K562 (cell line): ENCODE measurements around the gene NDUFAB1. TPM values are rescaled to one million over a fixed set of nuclear protein-coding genes. Genes with fewer than 3 reads are reported as not detected.
"Not testable (repeated sequence)": the region's sequence is repeated elsewhere in the genome, so short reads cannot be mapped to it uniquely, and the experiment has no call there.

Experiments used
- ATAC-seq: fragments of 200-7000 bp; cut with Tn5 transposase; 3 replicates; pipeline ENCODE4 v1.9.1; 2020; ENCODE audit warnings: moderate library complexity
- BruUV-seq: library from RNA; stranded (reverse); fragments of 400-500 nt; replicated peaks from 2 replicates; lab custom pipeline; 2021; lab: Mats Ljungman, UMichigan
- CTCF ChIA-PET: fragments of 300-600 bp; formaldehyde crosslinking; extraction: SDS; loops from one replicate; lab custom pipeline; 2021; ENCODE audit warnings: low intra/inter-chr PET ratio; lab: Yijun Ruan, JAX
- POLR2A ChIA-PET: fragments of 300-600, 350-650 bp; sonication (Branson Sonifier 250); formaldehyde crosslinking; extraction: SDS; loops from one replicate; lab custom pipeline; 2021; ENCODE audit warnings: antibody characterized with exemption, inconsistent platforms; lab: Yijun Ruan, JAX
- DNase-seq, 4 experiments: peaks; one replicate each; pipeline versions ENCODE4 v3.0.0 to v3.0.0-alpha.2; 2011 to 2018; ENCODE audit warnings: low spot score in 3 of 4, mixed read lengths in 3 of 4; ENCODE audit errors: extremely low read depth in 1 of 4
- FAIRE-seq: peaks from 2 replicates; lab custom pipeline; 2011; peaks lifted over from hg19 to GRCh38; lab: Jason Lieb, UNC
- H2AFZ ChIP-seq: 2 replicates; pipeline ENCODE4 v1.6.0; 2011; ENCODE audit warnings: low read depth, low read length, control low read depth, inconsistent platforms
- H3K27ac ChIP-seq: fragments of 200-600 bp; 3 replicates; pipeline ENCODE4 v1.8.0; 2011; ENCODE audit warnings: low read depth, mild to moderate bottlenecking, control low read depth, inconsistent platforms, low read length, moderate library complexity, mixed read lengths; ENCODE audit errors: extremely low read depth
- H3K27me3 ChIP-seq, 2 experiments: fragments of 300-600 bp in 1 of 2; 2 replicates in 1 of 2; 3 replicates in 1 of 2; pipeline versions ENCODE4 v1.6.0 to v1.8.0; 2011; ENCODE audit warnings: inconsistent platforms in 2 of 2, low read length in 2 of 2, mild to moderate bottlenecking in 1 of 2, mixed read lengths in 1 of 2, moderate library complexity in 1 of 2; ENCODE audit not compliant: control insufficient read depth in 2 of 2, insufficient read depth in 2 of 2
- H3K36me3 ChIP-seq: fragments of 300-600 bp; 3 replicates; pipeline ENCODE4 v1.8.0; 2011; ENCODE audit warnings: mild to moderate bottlenecking, low read length, inconsistent platforms; ENCODE audit not compliant: control insufficient read depth, insufficient read depth
- H3K4me1 ChIP-seq, 2 experiments: fragments of 200-600 bp in 1 of 2; replicated peaks in 1 of 2; 2 replicates in 1 of 2; 3 replicates in 1 of 2; pipeline versions ENCODE4 v1.5.1 to v1.8.0; 2011; ENCODE audit warnings: inconsistent platforms in 2 of 2, low read length in 2 of 2, mild to moderate bottlenecking in 1 of 2, mixed read lengths in 1 of 2, moderate library complexity in 1 of 2; ENCODE audit not compliant: control insufficient read depth in 2 of 2, insufficient read depth in 2 of 2
- H3K4me2 ChIP-seq: 2 replicates; pipeline ENCODE4 v1.6.1; 2011; ENCODE audit warnings: low read length, control low read depth, inconsistent platforms, mixed read lengths; ENCODE audit not compliant: insufficient read depth
- H3K4me3 ChIP-seq: fragments of 200-600 bp; sonication (generic), shearing (Covaris generic); 2 replicates; pipeline ENCODE4 v1.5.1; 2016; ENCODE audit warnings: control low read depth, inconsistent platforms
- H3K79me2 ChIP-seq: fragments of 200-600 bp; 3 replicates; pipeline ENCODE4 v1.8.0; 2011; ENCODE audit warnings: low read length, inconsistent platforms; ENCODE audit not compliant: control insufficient read depth, insufficient read depth
- H3K9ac ChIP-seq, 2 experiments: 2 replicates each; pipeline versions ENCODE4 v1.6.0 to v1.6.1; 2011; ENCODE audit warnings: low read depth in 2 of 2, low read length in 2 of 2, control low read depth in 1 of 2, inconsistent platforms in 1 of 2, mild to moderate bottlenecking in 1 of 2, mixed read lengths in 1 of 2; ENCODE audit not compliant: insufficient read depth in 1 of 2
- H3K9me1 ChIP-seq: one replicate; pipeline ENCODE4 v1.6.0; 2011; ENCODE audit warnings: inconsistent platforms, mild to moderate bottlenecking, low read length, moderate library complexity; ENCODE audit not compliant: control insufficient read depth, insufficient read depth
- H3K9me3 ChIP-seq: replicated peaks from 2 replicates; pipeline ENCODE4 v1.5.1; 2011; ENCODE audit warnings: low read depth, low read length, inconsistent platforms; ENCODE audit not compliant: control insufficient read depth, insufficient read depth
- H4K20me1 ChIP-seq: replicated peaks from 2 replicates; pipeline ENCODE4 v1.6.1; 2011; ENCODE audit warnings: low read length, inconsistent platforms, mixed read lengths; ENCODE audit not compliant: control insufficient read depth, insufficient read depth
- DACH1 ChIP-seq: fragments of 450-650 bp; IDR thresholded peaks from 2 replicates; pipeline ENCODE4 v1.6.1; 2018; ENCODE audit not compliant: partially characterized antibody
- ZBTB7A ChIP-seq: IDR thresholded peaks from 2 replicates; pipeline ENCODE4 v1.6.1; 2011; ENCODE audit warnings: low read depth, mild to moderate bottlenecking, low read length, moderate library complexity, borderline replicate concordance; ENCODE audit not compliant: control insufficient read depth
- WGBS: fragments of 100-300 bp; shearing (Covaris generic); methylation state at CpG from one replicate; pipeline ENCODE4 v1.1.6; 2016; ENCODE audit warnings: low coverage, mixed read lengths; ENCODE audit not compliant: insufficient coverage; ENCODE audit errors: missing lambda C conversion rate; 5-methylcytosine and 5-hydroxymethylcytosine counted together
- in situ Hi-C: fragments of 300-500 bp; cut with MboI; formaldehyde crosslinking; loops from 4 replicates; pipeline ENCODE4 v1.15.0; 2018; ENCODE audit warnings: inconsistent platforms, mixed read lengths
- intact Hi-C: fragments of 100-400 bp; cut with micrococcal nuclease; formaldehyde crosslinking; loops from 2 replicates; pipeline ENCODE4 v1.14.2; 2022
- polyA plus RNA-seq, 8 experiments: library from polyadenylated mRNA; depleted of rRNA in 4 of 8; stranded (reverse) in 5 of 8; unstranded in 3 of 8; fragments of >200 nt; fragmentation: Nextera tagmentation in 2 of 8; fragmentation: Illumina TruSeq in 1 of 8; extraction: Ambion mirVana in 2 of 8; extraction: Trizol in 1 of 8; gene quantifications; 2 replicates each; pipeline versions ENCODE4 v1.2.1 to v1.2.3, GENCODE V29; 2011 to 2014; ENCODE audit warnings: inconsistent platforms in 1 of 8, missing spikeins in 1 of 8
- total RNA-seq, 7 experiments: library from RNA; depleted of rRNA in 6 of 7; stranded (reverse); fragments of >200 nt in 6 of 7; fragmentation: Illumina TruSeq in 2 of 7; extraction: Trizol in 2 of 7; gene quantifications; 2 replicates each; pipeline versions ENCODE4 v1.2.1 to v1.2.3, GENCODE V29; 2011 to 2021; ENCODE audit warnings: low replicate concordance in 1 of 7
- TF ChIP-seq, protein P1 (sequence below), 2 experiments: fragments of 450-650 bp in 1 of 2; sonication (generic) in 1 of 2; formaldehyde crosslinking in 1 of 2; IDR thresholded peaks; 2 replicates each; pipeline versions ENCODE4 v1.7.1 to v1.9.0; 2016 to 2022; ENCODE audit warnings: inconsistent platforms in 1 of 2, mild to moderate bottlenecking in 1 of 2, missing genetic modification reagents in 1 of 2

The NDUFAB1 gene
- total and polyA plus RNA-seq, 9 of the 15 experiments (the other 6 are each of a cell fraction or from before 2014, with no cell fraction given): 123 to 481 (median 238) TPM

DNA sequence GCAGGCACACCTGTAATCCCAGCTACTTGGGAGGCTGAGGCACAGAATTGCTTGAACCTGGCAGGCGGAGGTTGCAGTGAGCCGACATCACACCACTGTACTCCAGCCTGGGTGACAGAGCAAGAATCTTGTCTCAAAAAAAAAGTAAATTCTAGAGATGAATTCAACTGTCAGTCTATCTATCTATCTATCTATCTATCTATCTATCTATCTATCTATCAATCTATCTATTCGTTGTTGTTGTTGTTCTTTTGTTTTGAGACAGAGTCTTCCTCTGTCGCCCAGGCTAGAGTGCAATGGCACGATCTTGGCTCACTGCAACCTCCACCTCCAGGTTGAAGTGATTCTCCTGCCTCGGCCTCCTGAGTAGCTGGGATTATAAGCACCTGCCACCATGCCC lies 14.8 kb upstream of the NDUFAB1 start:
- FAIRE-seq, DNase-seq, H3K4me2 ChIP-seq, H3K27me3 ChIP-seq, BruUV-seq, H3K9me1 ChIP-seq, in situ Hi-C loops, intact Hi-C loops, H3K9ac ChIP-seq, H3K4me1 ChIP-seq, H3K27ac ChIP-seq, POLR2A ChIA-PET, CTCF ChIA-PET, H3K9me3 ChIP-seq, H3K4me3 ChIP-seq, H2AFZ ChIP-seq, H4K20me1 ChIP-seq, H3K79me2 ChIP-seq, ATAC-seq: not testable (repeated sequence)
- WGBS: 97% methylated on average over 6 of the region's 6 CpGs
- TF ChIP-seq DACH1: peak; percentile 92
- peaks cover 52% of the 10 kb centered on the region for H3K36me3 ChIP-seq

DNA sequence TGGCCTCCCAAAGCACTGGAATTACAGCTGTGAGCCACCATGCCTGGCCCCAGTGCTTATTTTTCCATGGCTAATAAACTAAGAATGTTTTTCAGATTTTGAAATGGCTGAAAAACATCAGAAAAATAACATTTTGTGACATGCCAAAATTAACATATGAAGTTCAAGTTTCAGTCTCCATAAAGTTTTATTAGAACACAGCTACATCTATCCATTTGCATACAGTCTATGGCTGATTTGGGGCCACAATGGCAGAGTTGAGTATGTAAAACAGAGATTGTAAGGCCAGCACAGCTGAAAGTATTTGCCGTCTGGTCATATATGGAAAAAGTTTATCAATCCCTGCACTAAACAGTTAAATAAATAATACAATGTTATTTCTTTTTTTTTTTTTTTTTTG lies 13.8 kb upstream of the NDUFAB1 start:
- CTCF ChIA-PET: no interaction called here
- WGBS: 100% methylated on average over 1 of the region's 1 CpG

More for the DNA sequence above, 13.8 kb upstream of the NDUFAB1 start:
- TF ChIP-seq ZBTB7A: no peak
- TF ChIP-seq, protein P1, sequence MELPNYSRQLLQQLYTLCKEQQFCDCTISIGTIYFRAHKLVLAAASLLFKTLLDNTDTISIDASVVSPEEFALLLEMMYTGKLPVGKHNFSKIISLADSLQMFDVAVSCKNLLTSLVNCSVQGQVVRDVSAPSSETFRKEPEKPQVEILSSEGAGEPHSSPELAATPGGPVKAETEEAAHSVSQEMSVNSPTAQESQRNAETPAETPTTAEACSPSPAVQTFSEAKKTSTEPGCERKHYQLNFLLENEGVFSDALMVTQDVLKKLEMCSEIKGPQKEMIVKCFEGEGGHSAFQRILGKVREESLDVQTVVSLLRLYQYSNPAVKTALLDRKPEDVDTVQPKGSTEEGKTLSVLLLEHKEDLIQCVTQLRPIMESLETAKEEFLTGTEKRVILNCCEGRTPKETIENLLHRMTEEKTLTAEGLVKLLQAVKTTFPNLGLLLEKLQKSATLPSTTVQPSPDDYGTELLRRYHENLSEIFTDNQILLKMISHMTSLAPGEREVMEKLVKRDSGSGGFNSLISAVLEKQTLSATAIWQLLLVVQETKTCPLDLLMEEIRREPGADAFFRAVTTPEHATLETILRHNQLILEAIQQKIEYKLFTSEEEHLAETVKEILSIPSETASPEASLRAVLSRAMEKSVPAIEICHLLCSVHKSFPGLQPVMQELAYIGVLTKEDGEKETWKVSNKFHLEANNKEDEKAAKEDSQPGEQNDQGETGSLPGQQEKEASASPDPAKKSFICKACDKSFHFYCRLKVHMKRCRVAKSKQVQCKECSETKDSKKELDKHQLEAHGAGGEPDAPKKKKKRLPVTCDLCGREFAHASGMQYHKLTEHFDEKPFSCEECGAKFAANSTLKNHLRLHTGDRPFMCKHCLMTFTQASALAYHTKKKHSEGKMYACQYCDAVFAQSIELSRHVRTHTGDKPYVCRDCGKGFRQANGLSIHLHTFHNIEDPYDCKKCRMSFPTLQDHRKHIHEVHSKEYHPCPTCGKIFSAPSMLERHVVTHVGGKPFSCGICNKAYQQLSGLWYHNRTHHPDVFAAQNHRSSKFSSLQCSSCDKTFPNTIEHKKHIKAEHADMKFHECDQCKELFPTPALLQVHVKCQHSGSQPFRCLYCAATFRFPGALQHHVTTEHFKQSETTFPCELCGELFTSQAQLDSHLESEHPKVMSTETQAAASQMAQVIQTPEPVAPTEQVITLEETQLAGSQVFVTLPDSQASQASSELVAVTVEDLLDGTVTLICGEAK (IDR thresholded peaks at IDR 0.05): peak; percentile 81
- TF ChIP-seq, protein P1 (CRISPR knock-in tag; IDR thresholded peaks at IDR 0.05): peak; percentile 84
- Histone ChIP-seq H3K4me2 (no peak overlapping the region), H3K9ac (no peak overlapping the region), H3K9me1 (no peaks in the 10 kb centered on the region), H3K27me3 (no peaks in the 10 kb centered on the region), H3K4me1 (no peaks in the 10 kb centered on the region), H4K20me1 (no peaks in the 10 kb centered on the region), H3K36me3 (peaks cover 52% of the 10 kb centered on the region; the same call in 1 of the 3 replicates), H3K4me3 (no peak overlapping the region), H3K79me2 (no peaks in the 10 kb centered on the region), H3K9me3 (no peaks in the 10 kb centered on the region), H3K27ac (no peak overlapping the region), H2AFZ (no peak overlapping the region)
- POLR2A ChIA-PET: interaction anchor here (0.7 to 1.1 kb wide), 2 partner anchors 13 kb away, joined by 3 to 4 read pairs; partner anchors contain the start of gene NDUFAB1
- DNase-seq (no peak), FAIRE-seq (no peak), ATAC-seq (no peak)
- intact Hi-C loops: no loop called here
- in situ Hi-C loops: no loop called here
- no TSS peak for BruUV-seq
